Vagina (tissue), 2 donors: ENCODE measurements around the gene MADD.

ENCODE experiments used
- CTCF ChIP-seq, 3 experiments: fragments of 450-650 bp in 2 of 3; fragments of 200-600 bp in 1 of 3; sonication (generic) in 1 of 3; IDR thresholded peaks; one replicate each; pipeline ENCODE4 v1.5.1; 2017 to 2019; ENCODE audit warnings: antibody characterized with exemption in 3 of 3, mild to moderate bottlenecking in 2 of 3, moderate library complexity in 2 of 3
- POLR2A ChIP-seq, 2 donors: fragments of 450-650 bp; IDR thresholded peaks; one replicate each; pipeline ENCODE4 v1.6.1; 2017; ENCODE audit warnings: antibody characterized with exemption in 2 of 2, mild to moderate bottlenecking in 2 of 2, moderate library complexity in 2 of 2
- POLR2AphosphoS5 ChIP-seq, 2 donors: sonication (generic); formaldehyde crosslinking; IDR thresholded peaks; one replicate each; pipeline ENCODE4 v1.9.0; 2017; ENCODE audit warnings: antibody characterized with exemption in 2 of 2, mild to moderate bottlenecking in 2 of 2, low read depth in 1 of 2; ENCODE audit not compliant: insufficient read depth in 1 of 2

GRCh38 chr11:47369676-47370075, 99.7 kb downstream of the MADD start:
- TF ChIP-seq CTCF (IDR thresholded peaks at IDR 0.05): no peak
- TF ChIP-seq POLR2AphosphoS5 (IDR thresholded peaks at IDR 0.05; ENCODE audit: insufficient read depth in 1 of 2, low read depth in 1 of 2): no peak
- no peak for TF ChIP-seq POLR2A (IDR thresholded peaks at IDR 0.05)
